Stimulated activated CD8-positive, alpha-beta memory T cell treated with anti-CD3 and anti-CD28 coated beads, Interleukin-4, amount 100 ng/mL, for 48 hours (primary cell): Measurements from ENCODE around the gene PTGES2.
A peak's percentile ranks its signal among the peaks of the same experiment; 100 is the strongest.

Experiments used
- DNase-seq: peaks from one replicate; pipeline ENCODE4 v3.0.0-alpha.2; 2020

The PTGES2 gene

GRCh38 chr9:128102861-128103588 lies 24.5 kb downstream of the PTGES2 start:
- DNase-seq = no peak

DNA sequence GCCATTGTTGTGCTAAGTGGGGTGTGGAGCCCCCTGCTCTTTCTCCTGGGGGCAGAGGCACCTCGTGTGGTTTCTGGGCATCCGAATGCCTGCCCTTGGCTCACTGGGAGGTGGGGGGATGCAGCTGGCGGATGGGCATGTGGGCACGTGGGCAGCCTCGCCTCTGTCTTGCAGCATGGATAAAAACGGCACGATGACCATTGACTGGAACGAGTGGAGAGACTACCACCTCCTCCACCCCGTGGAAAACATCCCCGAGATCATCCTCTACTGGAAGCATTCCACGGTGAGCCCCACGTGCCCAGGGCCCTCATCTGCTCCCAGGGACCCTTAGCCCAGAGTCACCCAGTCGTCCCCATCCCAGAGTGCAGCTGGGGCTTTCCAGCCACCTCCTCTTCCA lies 25.3 kb downstream of the PTGES2 start:
- no peak for DNase-seq

- no peak for DNase-seq
Observed at GRCh38 chr9:128101690-128102089, 25.8 kb downstream of the PTGES2 start.

GRCh38 chr9:128101231-128101661 lies 26.3 kb downstream of the PTGES2 start:
- no peak for DNase-seq

- DNase-seq = no peak
Observed at GRCh38 chr9:128100581-128100980, 26.9 kb downstream of the PTGES2 start.

DNA sequence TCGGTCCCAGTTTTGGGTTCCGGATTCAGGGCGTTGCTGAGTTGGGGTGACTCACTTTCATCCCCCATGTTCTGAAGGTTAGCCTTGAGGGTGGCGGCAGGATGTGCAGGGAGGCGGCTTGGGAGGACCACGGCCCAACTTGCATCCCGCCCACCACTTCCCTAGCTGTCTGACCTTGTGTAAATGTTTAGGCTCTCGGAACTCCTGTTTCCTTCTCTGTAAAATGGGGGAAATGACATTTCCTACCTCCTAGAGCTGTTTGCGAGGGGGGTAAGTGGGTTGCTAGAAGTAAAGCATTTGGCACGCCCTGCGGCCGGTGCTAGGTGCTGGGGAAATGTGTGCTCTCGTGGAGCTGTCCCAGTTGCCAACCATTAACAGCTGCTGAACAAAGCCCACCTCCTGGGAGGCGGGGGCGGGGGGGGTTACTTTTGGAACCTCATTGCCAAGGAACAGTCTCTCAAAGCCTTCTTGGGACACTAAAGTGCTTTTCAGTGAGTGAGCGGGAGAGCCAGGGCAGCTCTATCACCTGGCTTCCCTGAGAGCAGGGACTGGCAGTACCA lies 27.5 kb downstream of the PTGES2 start:
- no peak for DNase-seq

DNA sequence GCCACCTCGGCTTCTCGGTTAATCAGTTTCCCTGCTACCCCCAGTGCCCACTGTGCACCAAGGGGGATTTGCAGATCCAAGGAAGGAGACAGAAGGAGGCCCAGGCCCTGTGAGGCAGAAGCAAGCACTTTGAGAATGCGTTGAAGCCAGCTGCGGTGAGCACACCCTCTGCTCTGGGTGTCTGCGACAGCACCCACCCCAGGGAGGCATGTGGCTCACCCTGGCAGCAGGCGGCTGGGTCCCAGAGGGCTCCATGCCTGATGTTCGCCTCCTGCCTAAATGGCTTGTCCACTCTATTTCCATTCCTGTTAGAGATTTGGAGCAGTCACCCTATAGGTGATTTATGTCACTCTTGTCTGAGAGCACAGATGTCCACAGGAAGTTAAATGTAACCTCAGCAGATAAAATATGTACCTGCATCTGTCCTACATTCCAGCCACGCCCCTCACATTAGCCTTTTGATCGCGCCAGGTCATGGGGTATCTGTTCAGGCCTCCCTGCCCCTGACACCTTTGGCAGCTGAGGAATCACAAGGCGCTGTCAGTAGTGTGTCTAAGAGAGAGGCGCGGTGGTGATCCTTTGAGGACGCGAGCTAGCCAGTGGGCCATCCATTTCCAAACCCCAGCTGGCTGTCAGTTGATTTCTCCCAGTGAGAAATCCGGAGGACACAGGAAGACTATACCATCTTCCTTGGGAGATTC lies 28.1 kb downstream of the PTGES2 start:
- DNase-seq = no peak

- DNase-seq = peak; percentile 80
Observed at GRCh38 chr9:128098297-128099230, 29.0 kb downstream of the PTGES2 start.

GRCh38 chr9:128097543-128098296 lies 29.8 kb downstream of the PTGES2 start:
- DNase-seq = peak; percentile 50

DNA sequence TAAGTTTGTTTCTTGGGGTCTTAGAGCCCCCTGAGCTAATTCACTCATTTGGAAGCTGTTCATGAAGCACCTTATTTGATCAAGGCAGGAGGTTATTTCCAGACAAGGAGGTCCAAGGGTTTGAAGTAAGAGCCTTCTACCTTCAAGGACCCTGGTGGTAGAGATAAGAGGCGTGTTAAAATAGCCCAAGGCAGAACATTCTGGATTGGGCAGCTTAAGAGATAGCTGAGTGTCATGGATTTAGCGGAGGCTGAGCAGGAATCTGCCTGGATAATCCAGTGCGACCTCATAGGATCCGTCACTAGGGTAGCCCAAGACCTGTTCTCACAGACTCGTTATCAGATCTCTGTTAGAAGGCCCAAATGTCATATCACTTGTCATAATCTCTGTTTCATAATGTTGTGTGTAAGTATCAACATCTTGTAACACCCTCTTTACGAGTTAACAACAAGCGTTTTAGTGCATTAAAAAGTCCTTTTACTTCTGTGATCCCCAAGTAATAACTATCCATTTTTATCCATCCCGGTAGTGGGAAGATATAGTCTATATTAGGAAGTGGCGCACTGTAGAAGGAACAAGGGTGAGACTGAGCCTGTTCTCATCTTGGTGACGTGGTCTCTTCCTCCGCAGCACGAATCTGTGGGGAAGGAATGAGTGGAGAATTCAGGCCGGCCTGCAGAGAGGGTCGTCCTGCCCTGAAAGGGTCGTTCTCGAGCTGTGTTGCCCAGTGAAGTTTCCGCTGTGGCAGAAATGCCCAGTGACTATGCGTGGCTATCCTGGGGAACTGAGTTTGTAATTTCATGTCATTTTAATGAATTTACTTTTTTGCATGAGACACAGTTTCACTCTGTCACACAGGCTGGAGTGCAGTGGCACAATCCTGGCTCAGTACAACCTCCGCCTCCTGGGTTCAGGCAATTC lies 30.7 kb downstream of the PTGES2 start:
- no peak for DNase-seq

- no peak for DNase-seq
Observed at GRCh38 chr9:128094950-128095544, 32.5 kb downstream of the PTGES2 start.

- peak; percentile 86 for DNase-seq
Observed at GRCh38 chr9:128094166-128094949, 33.2 kb downstream of the PTGES2 start.

DNA sequence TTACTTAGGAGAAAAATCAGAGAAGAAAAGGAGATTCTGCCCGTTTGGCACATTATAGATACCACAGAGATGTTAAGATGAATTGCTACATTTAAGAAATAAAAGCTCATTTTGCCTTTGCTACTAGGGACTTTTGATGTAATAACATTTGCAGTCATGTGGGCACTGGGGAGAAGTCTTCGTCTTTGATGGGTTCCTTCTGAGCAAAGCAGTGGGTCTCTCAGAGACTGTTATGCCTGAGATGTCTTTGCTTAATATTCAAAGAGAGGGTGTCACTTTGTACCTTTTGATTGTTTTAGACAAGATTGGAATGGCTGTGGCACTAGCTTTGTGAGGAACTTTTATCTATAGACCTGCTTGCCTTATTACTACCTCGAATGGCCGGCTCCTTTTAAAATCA lies 34.5 kb downstream of the PTGES2 start:
- DNase-seq = no peak

DNA sequence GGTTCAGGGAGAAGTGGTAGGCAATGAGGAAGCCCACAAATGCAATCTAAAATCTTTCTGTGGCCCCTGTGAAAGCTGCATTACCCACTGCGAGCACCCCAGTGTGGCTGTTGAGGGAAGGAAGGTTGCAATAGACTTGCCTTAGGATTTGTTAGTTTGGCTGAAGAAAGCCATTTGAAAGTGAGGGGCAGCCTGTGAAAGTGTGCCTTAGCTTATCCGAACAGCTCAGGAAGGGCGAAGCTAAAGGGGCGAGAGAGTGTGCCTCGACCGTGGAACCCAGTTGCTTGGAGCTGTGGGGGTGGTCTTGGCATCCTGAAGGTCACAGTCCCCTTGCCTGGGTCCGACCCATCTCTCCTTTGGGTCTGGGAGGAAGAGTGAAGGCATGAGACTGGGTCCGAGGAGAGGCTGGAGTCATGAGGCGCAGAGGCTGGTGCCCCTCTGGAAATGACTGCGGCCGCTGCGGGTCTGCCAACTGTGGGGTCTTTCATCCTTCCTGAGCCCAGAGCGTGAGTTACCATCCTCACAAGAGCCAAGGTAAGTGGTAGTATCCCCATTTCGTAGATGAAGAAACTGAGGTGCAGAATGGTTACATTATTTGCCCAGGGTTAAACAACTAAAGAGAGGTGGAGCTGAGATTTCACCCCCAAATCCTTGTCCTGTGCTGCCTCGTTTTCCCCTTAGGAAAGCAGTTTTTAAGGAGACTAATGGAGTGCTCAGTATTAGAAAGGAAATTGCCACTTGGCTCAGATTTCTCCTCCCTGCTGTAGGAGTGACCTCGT lies 35.1 kb downstream of the PTGES2 start:
- DNase-seq = no peak

DNA sequence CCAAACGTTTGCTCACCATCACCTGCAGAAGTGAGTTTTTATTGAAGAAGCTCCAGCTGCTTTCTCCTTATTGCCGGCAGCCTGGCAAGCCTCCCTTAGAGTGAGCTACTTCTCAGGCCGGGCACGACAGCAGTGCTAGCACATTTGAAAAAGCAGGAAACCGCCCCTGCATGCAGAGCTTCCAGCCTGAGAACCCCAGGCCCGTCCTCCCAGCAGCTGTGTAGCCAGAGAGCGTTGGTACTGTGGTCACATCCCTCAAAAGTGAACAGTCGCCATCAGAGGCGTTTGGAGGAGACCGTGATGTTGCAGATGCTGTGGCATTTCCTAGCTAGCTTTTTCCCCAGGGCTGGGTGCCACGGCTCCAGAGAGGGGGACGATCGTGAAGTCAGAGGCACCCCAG lies 36.0 kb downstream of the PTGES2 start:
- DNase-seq = no peak

DNA sequence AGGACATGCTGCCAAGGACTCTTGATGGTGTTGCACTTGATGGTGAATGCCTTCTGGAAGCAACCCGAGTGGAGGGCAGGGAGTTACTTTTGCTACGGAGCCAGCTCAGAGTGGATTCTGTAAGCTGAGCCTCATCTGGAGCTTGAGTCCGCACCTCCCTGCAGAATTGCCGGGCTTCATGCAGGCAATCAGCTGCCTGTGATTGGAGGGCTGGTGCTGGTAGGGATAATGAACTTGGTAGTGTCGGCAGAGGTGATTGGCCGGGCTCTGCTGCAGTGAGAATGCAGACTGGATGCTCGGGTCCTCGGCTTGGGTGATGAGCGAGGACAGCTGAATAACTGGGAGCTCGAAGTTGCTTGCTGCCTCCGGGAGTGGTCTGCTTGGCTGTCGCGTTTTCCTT lies 36.4 kb downstream of the PTGES2 start:
- DNase-seq = no peak

GRCh38 chr9:128089299-128089698 lies 38.2 kb downstream of the PTGES2 start:
- DNase-seq = no peak

DNA sequence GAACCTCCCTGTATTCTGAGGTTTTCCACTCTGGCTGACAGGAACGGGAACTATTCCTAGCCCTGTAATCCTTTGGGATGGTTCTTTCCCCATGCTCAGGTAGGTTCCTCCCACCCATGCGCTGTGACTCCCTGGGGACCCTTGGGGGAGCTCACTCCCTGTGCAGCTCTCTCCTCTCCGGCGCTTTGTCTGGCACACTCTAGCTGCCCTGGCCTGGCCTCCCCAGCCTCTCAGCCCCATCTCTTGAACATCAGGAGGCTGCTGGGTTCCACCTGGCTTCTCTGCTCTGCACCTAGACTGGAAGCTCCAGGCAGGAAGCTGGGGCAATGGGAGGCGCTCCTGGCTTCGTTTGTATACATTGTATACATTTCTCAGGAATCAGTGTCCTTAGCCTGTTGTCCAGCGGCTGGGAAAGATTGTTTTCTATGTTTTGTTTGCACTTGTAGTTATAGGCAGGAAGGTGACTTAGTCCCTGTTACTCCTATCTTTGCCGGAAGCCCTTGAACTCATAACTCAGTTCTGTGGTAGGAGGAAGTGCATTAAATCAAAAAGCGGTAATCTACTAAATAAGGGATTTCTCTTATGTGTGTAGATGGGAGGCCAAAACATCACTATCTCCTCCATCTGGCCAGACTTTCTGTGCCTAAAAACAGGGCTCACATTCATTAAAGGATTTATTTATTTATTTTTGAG lies 39.1 kb downstream of the PTGES2 start:
- no peak for DNase-seq
